ENCODE measurements around the gene ZNF574.

GRCh38 chr19:42059196-42059595 lies 16.8 kb upstream of the ZNF574 start:
- TF ChIP-seq CTCF (IDR thresholded peaks at IDR 0.05): no peak
- no peak for TF ChIP-seq POLR2A (IDR thresholded peaks at IDR 0.05)
